Stimulated activated CD4-positive, alpha-beta T cell treated with anti-CD3 and anti-CD28 coated beads, Interleukin-1b, Interleukin-23, amount 100 ng/mL, for 1 hour (primary cell): Measurements from ENCODE around the gene ALPK3.
"Not testable (repeated sequence)": the region's sequence is repeated elsewhere in the genome, so short reads cannot be mapped to it uniquely, and the experiment has no call there.

ENCODE experiments used
- DNase-seq, 2 donors: peaks; one replicate each; pipeline ENCODE4 v3.0.0-alpha.2; 2020; ENCODE audit warnings: low read depth in 2 of 2

The ALPK3 gene

DNA sequence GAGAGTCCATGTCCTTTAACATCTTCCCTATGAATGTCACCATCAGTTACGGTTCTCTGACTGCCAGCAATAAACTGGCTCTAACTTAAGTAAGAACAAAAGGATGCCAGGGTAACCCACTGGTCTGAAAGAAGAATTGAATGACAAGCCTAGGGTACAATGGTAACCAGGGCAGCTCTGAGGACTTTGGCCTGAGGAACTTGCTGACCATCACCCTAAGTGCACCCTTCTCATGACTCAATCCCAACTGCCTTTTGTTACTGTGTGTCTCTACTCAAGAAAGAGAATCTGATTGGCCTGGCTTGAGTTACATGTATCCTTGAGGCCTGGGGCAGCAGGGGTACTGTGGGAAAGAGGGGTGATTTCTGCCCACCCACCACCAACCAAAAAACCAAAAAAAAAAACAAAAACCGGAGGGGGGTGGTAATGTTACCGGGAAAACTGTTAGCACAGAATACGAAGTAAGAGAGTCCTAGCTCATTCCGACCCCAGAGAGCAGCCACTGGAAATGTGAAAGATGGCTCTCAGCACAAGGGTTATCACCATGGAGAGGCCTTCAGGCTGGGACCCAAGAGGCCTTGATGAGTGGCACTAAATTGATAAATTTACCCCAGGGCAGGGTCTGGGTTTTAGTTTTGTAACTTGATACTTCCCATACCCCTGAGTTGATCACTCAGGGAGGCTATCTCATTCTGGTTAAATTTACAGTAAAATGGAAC, 58.0 kb downstream of the ALPK3 start:
- DNase-seq: no peak

DNA sequence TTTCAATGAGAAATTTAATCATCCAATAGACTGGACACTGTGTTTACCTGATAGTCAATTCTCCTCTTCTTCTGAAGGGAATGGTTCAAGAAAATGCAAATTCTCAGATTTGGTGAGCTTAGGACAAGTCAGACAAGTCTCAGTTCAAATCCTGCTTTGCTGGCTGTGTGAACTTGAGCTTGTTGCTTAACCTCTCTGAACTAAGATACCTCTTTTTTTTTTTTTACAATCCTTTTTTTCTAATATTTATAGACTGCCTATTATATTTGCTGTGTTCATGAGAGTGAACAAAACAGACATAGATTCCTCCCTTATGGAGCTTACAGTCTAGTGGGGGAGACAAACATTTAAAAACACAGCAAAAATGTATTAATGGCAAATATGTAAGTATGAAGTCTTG, 59.1 kb downstream of the ALPK3 start:
- no peak for DNase-seq

DNA sequence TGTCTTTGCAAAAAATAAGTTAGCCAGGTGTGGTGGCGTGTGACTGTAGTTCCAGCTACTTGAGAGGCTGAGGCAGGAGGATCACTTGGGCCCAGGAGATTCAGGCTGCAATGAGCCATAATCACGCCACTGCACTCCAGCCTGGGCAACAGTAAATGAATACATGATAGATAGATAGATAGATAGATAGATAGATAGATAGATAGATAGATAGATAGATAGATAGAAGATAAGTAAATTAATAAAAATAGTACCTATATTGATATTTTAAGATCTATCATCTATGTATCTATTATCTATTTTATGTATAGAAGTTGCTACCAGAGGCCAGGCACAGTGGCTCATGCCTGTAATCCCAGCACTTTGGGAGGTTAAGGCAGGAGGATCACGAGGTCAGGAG, 60.5 kb downstream of the ALPK3 start:
- not testable (repeated sequence) for DNase-seq

DNA sequence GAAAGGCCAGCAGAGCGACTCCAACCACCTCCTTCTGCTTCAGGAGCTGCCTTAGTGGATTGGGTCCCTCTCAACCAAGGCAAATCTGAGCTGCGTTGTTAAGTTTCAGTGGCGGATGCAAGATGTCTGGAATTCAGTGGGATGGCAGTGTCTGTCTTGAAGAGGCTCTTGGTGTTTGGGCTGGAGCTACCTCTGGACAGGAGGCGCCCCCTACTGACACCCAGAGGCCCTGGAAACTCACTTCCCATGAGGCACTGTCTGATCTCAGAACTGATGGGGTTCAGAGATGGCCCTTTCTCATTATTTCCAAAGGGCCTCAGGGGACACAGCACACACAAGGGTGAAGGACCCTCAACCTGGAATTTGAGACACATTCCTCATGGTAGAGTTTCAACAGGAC, 61.3 kb downstream of the ALPK3 start:
- DNase-seq: peak; percentile 6 to 28

DNA sequence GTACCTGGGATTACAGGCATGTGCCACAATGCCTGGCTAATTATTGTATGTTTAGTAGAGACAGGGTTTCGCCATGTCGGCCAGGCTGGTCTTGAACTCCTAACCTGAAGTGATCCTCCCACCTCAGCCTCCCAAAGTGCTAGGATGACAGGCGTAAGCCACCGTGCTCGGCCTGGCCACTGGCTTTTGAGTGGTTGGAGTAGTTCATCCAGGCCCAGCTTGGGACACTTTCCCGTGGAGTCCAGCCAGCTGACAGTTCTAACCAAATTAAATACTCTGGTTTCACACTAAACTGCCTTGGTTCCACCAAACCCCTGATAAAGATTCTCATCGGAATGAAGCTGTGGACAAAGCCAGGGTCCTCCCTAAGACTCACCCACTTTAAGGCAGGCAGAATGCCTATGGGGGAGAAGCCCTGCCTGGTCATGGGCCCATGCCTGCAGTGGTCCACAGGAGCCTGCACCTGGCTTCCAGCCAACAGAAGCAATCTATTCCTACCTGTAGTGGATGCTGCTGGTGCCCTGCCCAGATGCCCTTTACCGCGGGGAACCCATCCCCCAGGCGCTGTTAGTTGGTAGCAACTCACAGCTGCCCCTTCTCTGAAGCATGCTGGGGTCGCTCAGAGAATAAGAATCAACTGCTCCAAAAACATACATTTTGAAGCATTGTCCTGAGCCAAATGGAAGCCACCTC, 62.1 kb downstream of the ALPK3 start:
- no peak for DNase-seq

DNA sequence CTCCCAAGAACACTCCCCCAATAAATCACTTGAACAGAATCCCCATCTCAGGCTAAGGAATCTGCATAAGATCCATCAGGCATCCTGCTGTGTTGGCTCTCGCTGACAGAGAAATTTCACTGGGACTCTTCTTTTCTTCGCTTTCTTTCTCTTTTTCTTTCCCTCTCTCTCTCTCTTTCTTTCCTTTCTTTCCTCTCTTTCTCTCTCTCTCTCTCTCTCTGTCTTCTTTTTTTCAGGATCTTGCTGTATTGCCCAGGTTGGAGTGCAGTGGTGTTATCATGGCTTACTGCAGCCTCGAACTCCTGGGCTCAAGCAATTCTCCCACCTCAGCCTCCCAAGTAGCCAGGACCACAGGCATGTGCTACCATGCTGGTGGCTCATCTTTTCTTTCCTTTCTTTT, 62.9 kb downstream of the ALPK3 start:
- no peak for DNase-seq

DNA sequence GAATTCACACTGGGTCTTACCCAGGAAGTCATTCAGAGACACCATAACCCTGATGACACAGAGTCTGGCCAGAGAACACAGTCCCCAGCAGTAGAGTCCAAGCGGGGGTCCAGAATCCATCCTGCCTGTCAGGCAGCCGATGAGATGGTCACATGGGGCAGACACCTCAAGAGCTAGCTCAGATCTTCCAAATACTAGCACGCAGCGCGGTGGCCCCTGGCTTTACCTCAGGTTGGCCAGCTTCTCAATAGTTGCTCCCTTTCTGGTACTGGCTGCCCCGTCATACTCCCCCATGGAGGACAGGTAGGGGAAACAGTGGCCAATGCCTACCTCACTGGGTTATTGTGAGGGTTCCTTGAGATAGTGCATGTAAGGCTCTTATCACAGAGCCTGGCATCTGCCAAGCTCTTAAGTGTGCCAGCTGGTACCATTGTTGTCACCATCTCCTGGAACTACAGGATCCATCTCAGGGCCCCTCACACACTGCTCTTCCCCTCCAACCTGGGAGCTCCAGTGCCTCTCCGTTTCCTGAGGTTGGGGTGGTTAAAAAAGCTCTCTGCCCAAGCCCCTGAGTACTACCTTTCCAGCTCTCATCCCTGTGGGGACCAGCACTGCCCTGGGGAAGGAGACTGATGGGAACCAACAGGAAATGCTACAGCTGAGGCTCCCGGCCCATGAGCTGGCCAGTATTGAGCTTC, 63.8 kb downstream of the ALPK3 start:
- DNase-seq: no peak

DNA sequence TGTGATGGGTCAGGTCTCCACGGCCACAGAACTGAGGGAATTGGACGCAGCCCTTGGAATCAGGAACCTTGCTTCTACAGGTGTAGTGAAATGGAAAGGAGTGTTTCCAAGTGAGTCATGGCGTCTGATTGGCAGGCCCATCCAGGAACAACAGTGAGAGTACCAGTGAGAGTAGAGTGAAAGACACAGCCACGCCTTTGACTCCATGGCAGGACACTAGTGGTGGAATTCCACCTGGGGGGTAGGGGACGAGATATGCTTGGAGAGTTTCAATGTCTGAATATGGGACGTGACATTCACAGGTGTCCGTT, 64.3 kb downstream of the ALPK3 start:
- DNase-seq: no peak

DNA sequence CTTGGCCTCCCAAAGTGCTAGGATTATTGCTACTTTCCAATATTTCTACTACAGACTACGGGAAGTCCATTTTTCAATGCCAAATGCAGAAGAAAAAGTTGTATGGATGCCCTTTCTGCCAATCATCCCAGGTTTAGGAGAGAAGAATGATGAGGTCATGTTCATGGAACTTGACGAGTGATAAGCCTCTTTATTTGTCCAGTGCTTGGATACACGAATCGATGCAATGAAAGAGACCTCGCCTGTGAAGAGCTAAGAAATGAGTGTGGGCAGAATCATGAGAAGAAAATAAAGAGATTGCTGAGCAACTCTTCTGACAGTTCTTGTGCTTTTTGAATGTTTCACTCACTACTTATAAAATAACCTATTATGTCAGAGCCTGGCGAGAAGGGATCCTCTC, 66.3 kb downstream of the ALPK3 start:
- no peak for DNase-seq

DNA sequence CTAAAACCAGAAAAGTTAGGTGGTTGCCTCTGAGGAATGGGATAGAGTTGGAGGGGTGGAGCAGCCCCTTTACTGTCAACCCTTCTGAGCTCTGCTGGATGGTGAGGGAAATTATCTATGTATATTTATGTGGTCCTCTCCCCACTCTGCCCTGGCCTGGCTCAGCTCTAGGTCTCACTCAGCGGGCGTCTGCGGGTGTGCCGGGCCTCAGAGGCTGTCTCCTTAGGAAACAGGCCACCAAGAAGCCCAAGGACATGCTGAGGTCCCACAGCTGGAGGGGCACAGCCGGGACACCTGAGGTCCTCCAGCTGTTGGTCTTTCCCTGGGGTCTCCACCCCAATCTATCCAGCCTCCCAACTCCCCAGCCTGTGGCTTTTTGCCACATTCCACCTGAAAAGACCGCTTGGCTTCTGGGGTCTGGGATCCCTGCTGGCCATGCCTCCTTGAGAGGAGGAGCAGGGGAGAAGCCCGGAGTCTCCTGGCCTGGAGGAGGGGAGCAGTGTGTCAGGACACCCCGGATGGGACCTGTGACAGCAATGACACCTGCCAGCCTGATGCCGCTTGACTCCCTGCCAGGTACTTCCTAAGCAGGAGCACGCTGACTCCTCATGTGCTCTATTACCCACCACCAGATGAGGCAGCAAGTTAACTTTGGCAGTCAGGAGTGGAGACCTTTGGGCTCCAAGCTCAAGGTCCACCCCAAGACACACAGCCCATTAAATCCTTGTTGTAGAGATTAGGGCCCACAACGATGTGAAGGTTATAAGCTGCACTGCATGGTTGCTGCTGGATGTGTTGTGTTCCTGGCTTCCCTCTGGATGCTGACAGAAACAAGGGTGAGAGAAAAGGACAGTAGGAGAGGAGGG, 67.0 kb downstream of the ALPK3 start, which contains the start of gene SLC28A1:
SLC28A1 (plus strand) TSS at position 747 of the 866 bp plus-strand sequence. CDS start 3,099 bp downstream, outside the sequence.
- no peak for DNase-seq

DNA sequence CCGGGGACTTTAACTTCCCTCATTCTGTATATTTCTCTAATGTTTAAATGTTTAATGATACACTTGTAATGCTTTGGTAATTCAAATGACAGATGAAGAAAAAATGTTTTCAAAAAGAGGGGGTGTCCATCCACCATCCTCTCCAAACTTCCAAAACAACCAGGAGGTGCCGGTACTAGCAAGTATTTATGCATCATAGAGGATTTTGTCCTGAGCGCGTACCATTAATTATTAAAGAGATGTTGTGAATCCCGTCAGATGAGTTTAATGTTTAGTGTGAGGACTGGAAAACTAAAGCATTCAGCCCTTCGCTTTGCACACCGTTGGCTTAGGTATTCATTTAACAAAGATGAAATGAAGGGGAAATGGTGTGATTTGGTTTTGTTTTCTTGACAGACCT, 68.6 kb downstream of the ALPK3 start:
- DNase-seq: no peak

DNA sequence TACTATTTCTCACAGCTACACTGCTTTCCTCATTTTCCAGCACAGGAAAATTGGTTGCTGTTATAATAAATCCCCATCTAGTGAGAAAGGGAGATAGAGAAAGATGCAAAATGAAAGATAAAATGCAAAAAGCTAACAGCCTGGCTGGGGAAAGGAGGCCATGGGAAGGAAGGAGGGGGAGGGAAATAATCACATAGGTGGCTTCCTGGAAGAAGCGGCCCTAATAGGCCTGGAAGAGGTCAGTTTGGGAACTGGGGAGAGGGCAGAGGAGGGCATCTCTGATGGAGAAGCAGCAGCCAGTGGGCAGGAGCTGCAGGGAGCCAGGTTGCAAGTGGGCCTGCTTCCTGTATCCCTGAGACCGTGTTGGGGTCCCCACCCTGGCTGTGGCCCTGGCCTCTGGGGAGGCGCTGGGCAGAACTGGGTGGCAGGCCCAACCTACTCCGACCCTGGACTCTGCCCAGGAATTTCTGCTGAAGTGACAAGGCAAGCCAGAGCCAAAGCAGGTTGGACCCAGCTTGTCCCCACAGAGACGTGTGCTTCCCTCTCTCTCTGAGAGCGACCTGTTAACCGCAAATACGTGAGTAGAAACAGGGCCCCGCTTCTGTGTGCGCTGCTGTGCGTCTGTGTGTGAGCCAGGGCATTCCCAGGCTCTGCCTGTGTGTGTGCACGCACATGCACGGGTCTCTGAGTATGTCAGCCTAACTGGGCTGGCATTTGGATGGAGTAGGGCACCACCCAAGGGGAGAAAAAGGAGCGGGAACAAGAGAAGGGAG, 69.2 kb downstream of the ALPK3 start:
- no peak for DNase-seq

DNA sequence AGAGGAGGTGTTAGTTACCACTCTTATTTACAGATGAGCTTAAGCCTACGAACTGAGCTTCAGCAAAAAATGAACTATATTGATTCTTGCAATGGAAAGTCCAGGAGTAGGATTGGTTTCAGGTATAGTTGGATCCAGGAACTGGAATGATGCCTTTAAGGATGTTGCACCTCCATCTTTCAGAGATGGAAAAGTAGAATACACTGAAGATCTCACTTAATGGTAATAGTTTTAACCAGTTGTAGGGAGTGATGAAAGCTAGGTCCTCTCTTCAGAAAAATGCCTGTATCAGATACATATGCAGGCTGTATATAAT, 69.8 kb downstream of the ALPK3 start:
- DNase-seq: no peak

DNA sequence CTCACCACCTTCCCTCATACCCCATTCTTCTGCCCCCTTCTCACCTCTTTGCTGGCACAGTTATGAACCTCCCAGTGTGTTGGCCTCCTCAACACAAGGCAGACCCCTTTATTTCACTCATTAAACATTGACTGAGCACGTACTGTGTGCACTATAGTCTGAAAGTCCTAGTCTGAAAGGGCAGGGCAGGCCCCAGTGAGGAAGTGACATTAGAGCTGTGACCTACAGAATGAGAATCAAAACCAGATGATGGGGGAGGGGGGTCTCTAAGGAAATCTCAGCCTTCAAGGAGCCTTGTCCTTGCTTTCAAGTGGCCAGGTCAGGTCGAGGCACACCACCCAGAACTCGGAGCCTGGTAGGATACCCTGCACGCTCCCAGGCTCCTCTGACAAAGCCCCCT, 70.8 kb downstream of the ALPK3 start:
- no peak for DNase-seq

DNA sequence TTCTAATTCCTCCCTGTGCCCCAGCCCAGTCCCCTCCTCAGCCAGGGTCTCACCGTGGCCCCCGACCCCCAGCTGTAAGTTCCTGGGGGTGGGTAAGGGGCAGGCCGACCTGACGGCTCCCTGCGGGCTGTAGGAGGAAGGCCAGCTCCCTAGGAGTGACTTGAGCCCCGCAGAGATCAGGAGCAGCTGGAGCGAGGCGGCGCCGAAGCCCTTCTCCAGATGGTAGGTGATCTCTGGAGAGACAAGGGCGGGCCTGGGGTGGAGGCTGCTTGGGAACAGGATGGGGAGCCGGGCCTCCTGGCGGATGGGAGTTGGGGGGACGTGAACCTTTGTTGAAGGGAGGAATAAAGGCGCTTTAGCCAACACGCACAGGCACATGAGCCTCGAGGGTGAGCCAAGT, 71.5 kb downstream of the ALPK3 start:
- no peak for DNase-seq

DNA sequence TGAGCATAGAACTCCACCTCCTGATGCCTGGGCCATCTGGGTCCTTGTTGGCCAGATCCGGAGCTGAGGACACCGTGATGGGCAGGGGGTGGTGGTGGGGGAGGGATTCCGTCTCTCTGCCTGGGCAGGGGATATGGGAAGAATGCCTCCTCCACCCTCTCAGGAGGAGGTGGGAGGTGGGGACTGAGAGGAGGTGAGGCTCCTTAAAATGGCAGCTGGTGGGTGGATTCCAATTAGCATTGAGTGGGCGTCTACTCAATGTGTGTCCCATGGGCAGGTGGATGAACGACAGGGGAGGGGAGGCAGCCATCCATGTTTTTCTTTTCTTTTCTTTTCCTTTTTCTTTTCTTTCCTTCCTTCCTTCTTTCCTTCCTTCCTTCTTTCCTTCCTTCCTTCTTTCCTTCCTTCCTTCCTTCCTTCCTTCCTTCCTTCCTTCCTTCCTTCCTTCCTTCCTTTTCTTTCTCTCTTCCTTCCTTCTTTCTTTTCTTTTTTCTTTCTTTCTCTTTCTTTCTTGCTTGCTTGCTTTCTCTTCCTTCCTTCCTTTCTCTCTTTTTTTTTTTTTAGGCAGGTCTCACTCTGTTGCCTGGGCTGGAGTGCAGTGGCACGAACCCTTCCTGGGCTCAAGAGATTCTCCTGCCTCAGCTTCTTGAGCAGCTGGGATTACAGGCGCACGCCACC, 72.3 kb downstream of the ALPK3 start:
- no peak for DNase-seq

DNA sequence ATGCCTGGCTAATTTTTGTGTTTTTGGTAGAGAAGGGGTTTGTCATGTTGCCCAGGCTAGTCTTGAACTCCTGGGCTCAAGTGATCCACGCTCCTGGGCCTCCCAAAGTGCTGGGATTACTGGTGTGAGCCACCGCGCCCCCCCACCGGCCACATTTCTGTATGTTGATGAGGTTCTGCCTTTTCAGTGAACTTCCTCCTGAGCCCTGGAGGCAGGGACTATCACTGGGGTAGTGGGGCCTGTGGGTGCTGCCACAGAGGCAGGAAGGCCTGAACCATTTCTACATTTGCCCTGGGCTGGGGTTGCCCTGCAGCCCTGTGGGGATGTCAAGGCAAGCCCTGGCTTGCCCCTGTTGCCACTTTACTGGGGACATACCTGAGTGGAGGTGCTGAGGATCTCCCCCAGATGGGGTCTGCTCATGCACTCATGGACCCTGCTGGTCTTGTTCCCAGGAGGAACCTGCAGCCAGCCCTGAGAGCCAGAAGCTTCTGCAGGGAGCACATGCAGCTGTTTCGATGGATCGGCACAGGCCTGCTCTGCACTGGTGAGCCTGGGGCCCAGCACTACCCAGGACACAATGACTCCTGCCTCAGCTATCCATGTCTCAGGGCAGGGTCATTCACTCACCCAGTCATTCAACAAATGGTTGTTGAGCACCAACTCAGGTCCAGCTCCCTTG, 73.0 kb downstream of the ALPK3 start:
- DNase-seq: no peak

DNA sequence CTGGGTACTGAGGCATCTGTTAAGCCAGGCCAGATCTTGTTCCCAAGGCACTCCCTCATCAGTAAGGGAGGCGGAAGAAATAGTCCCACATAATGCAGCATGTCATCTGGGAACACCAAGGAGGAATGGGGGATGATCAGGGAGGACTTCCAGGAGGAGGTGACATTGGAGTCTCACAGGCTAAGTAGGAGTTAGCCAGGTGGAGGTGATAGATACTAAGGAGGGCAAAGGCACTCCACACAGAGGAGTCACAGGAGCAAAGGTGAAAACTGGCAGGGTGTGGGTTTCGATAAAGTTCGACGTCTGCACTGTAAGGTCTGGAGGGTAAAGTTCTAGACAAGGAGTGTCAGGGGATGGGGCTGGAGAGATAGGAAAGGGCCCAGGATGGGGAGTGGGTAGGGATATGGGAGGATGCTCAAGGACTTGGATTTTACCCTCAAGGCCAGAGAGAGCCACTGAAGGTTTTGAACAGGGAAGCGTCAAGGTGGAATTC, 73.6 kb downstream of the ALPK3 start:
- DNase-seq: no peak

DNA sequence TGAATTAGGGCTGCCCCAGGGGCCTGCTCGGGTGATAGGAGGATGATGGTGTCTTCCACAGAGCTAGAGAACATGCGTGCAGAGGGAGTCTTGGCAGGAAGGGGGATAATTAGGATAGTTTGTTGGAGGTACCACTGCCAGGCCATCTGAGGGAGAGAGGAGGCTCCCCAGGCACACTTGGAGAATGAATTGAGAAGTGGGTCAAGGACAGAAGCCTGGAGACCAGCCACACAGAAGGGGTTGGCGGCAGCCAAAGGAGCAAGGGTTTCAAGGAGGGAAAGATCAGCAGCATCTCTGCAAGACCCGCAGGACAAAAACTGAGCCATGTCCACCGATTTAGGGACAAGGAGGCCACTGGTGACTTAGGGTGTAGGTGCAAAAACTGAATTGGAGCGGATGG, 74.2 kb downstream of the ALPK3 start:
- DNase-seq: no peak

DNA sequence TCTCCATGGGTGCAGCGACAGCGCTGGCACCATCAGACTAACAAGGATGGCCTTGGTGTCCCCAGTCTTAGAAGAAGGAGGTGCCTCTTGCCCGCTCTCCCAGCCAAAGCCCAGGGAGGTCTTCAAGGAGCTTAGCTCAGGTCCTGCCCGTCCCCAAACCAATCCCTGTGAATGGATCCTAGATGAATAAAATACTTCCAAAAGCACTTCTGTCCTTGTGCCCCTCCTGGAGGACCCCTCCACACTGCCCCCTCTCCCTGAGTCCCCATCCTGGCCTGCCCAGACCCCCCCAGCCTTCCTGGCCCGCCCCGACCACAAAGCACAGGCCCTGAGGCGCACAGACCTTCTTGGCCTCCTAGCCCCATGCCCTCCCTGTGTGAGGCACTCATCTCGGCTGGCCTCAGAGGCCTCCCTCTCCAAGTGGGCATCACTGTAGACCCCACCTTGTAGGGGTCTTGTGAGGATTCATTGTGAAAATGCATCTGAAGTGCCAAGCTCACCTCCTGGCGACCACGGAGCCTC, 75.7 kb downstream of the ALPK3 start:
- no peak for DNase-seq
